ENCODE measurements around the gene GLP2R. TPM values are rescaled to one million over a fixed set of nuclear protein-coding genes. Genes with fewer than 3 reads are reported as not detected.

Gene GLP2R
- total RNA-seq, 1 experiment from 2014 or later, result 0.22 TPM

DNA sequence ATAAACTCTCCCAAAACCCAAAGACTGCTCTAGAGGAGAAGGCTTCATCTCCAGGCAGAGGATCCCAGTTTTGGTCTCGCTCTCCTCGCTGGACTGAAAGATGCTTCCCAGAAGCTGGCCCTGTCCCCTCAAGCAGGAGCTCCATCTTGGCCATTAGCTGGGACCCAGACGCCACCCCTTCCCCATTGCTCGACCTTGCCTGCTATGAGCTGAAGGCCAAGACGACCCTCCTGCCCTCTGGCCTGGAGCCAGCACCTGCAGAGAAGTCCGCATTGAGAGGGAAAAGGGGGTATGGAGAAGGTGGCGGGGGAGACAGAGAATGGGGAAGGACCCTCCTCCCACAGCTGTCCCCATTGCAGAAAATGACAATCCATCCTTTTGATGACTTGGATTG lies 82.9 kb downstream of the GLP2R start:
- Histone ChIP-seq H3K4me2 (ENCODE audit: low read length) (no peak overlapping the region), H2AFZ (ENCODE audit: low read length) (no peak overlapping the region), H3K9ac (ENCODE audit: low read length) (no peak overlapping the region), H3F3A (ENCODE audit: low read length, unreplicated experiment) (no peaks in the 10 kb centered on the region), H3K27ac (ENCODE audit: low read length) (no peak overlapping the region), H3K9me2 (replicated peaks; ENCODE audit: low read length) (no peaks in the 10 kb centered on the region), H3K9me3 (ENCODE audit: low read length) (no peaks in the 10 kb centered on the region), H3K36me3 (ENCODE audit: low read depth, low read length) (no peaks in the 10 kb centered on the region; the same call in 1 of the 2 replicates), H3K4me1 (ENCODE audit: insufficient read depth, low read length) (no peaks in the 10 kb centered on the region), H3K79me2 (ENCODE audit: low read length) (no peaks in the 10 kb centered on the region), H3K27me3 (ENCODE audit: low read length) (0 out of 2 replicates have a peak, but pooled peaks cover 18% of the 10 kb centered on the region), H4K20me1 (ENCODE audit: low read length) (no peaks in the 10 kb centered on the region), H3K4me3 (ENCODE audit: low read length) (no peak overlapping the region)
- POLR2A ChIA-PET (ENCODE audit: unreplicated experiment), result no interaction called here
- intact Hi-C loops (cut with micrococcal nuclease), result no loop called here
- BruUV-seq (replicated peaks), result no TSS peak
- CTCF ChIA-PET, result no interaction called here
- no peak for DNase-seq
- ATAC-seq, result no peak
- TF ChIP-seq, protein P1, sequence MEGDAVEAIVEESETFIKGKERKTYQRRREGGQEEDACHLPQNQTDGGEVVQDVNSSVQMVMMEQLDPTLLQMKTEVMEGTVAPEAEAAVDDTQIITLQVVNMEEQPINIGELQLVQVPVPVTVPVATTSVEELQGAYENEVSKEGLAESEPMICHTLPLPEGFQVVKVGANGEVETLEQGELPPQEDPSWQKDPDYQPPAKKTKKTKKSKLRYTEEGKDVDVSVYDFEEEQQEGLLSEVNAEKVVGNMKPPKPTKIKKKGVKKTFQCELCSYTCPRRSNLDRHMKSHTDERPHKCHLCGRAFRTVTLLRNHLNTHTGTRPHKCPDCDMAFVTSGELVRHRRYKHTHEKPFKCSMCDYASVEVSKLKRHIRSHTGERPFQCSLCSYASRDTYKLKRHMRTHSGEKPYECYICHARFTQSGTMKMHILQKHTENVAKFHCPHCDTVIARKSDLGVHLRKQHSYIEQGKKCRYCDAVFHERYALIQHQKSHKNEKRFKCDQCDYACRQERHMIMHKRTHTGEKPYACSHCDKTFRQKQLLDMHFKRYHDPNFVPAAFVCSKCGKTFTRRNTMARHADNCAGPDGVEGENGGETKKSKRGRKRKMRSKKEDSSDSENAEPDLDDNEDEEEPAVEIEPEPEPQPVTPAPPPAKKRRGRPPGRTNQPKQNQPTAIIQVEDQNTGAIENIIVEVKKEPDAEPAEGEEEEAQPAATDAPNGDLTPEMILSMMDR (conservative IDR thresholded peaks at IDR 0.05; ENCODE audit: low read depth, low read length), result no peak
- no peak for TF ChIP-seq EZH2 (IDR thresholded peaks at IDR 0.05; ENCODE audit: low read length, unreplicated experiment)

DNA sequence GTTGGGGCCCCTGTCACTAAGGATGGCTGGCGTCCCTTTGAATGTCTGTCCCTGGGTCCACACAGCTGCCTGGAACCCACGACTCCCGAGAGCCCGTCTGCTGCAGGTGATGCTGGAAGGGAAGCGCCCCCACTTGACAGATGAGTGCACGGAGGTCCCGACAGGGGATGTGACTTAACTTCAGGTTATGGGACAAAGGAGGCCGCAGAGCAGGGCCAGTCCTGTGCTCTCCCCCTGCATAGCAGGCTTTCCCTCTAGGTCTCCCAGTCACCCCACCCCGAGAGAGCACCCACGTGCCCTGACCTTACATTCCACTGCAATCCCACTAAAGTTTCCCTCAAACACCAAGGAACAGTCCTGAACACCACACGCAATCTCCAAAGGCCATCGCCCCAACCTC lies 85.4 kb downstream of the GLP2R start:
- ChIA-PET CTCF (no interaction called here), POLR2A (ENCODE audit: unreplicated experiment) (no interaction called here)
- no peak for TF ChIP-seq EZH2 (IDR thresholded peaks at IDR 0.05; ENCODE audit: low read length, unreplicated experiment)
- TF ChIP-seq, protein P1 (conservative IDR thresholded peaks at IDR 0.05; ENCODE audit: low read depth, low read length), result no peak
- TF ChIP-seq EZH2phosphoT487 (IDR thresholded peaks at IDR 0.05; ENCODE audit: borderline replicate concordance, low read length), result no peak
- Histone ChIP-seq H3K9me2 (replicated peaks; ENCODE audit: low read length) (no peaks in the 10 kb centered on the region), H3K79me2 (ENCODE audit: low read length) (no peaks in the 10 kb centered on the region), H3F3A (ENCODE audit: low read length, unreplicated experiment) (no peaks in the 10 kb centered on the region), H3K4me2 (ENCODE audit: low read length) (no peak overlapping the region), H4K20me1 (ENCODE audit: low read length) (no peaks in the 10 kb centered on the region), H3K27me3 (ENCODE audit: low read length) (peaks cover 29% of the 10 kb centered on the region; the same call in 1 of the 2 replicates), H3K4me3 (ENCODE audit: low read length) (no peak overlapping the region), H3K4me1 (ENCODE audit: insufficient read depth, low read length) (no peaks in the 10 kb centered on the region), H3K9ac (ENCODE audit: low read length) (no peak overlapping the region), H3K9me3 (ENCODE audit: low read length) (no peaks in the 10 kb centered on the region), H2AFZ (ENCODE audit: low read length) (no peak overlapping the region), H3K27ac (ENCODE audit: low read length) (no peak overlapping the region), H3K36me3 (ENCODE audit: low read depth, low read length) (no peaks in the 10 kb centered on the region)
- no TSS peak for BruUV-seq (replicated peaks)
- intact Hi-C loops (cut with micrococcal nuclease), result no loop called here
- no peak for ATAC-seq
- no peak for DNase-seq

DNA sequence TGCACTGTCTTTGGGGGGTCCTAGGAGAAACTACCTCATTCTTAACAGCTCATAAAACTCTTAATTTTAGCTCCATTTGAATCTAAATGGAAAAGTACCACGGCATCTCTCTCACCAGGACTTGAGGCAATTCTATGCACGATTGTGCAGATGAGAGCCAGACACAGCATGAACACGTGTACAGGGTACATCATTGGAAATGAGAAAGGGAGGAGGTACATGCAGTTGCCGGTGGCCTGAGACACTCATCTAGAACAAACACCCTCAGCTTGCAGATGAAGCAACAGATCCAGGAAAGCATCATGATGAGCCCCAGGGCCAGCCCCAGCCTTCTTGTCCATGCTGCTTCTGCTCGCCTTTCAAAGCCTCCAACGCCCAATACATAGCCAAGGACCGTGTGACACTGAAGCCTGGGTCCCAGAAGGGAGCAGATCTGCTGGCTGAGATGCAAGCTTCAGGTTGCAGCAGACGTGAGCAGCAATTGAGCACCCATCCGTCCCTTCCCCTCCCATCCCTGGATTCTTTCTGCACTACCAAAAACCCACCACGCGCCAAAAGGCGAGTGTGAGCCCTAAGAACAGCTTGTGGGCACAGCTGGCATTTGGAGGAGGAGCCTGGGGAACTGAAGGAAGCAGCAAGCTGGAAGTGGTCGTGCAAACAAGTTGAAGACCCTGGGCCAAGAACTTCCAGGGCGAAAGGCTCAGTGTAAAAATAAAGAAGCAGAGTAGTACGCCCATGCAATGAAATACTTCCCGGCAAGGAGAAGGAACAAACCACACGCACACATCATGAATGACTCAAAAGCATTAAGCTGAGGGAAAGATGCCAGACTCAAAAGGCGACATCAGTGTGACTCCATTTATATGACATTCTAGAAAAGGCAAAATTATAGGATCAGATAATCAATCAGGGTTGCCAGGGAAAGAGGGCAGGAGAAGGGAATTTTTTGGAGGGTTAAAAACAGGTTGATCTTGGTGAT lies 86.7 kb downstream of the GLP2R start:
- Histone ChIP-seq H3K79me2 (ENCODE audit: low read length) (no peaks in the 10 kb centered on the region), H3K9ac (ENCODE audit: low read length) (no peak overlapping the region), H3K36me3 (ENCODE audit: low read depth, low read length) (no peaks in the 10 kb centered on the region), H3K4me2 (ENCODE audit: low read length) (no peak overlapping the region), H3F3A (ENCODE audit: low read length, unreplicated experiment) (no peaks in the 10 kb centered on the region), H4K20me1 (ENCODE audit: low read length) (no peaks in the 10 kb centered on the region), H2AFZ (ENCODE audit: low read length) (no peak overlapping the region), H3K4me3 (ENCODE audit: low read length) (no peak overlapping the region), H3K9me2 (replicated peaks; ENCODE audit: low read length) (no peaks in the 10 kb centered on the region), H3K27me3 (ENCODE audit: low read length) (peaks cover 29% of the 10 kb centered on the region; the same call in 1 of the 2 replicates), H3K4me1 (ENCODE audit: insufficient read depth, low read length) (no peaks in the 10 kb centered on the region), H3K27ac (ENCODE audit: low read length) (no peak overlapping the region), H3K9me3 (ENCODE audit: low read length) (no peaks in the 10 kb centered on the region)
- ChIA-PET CTCF (no interaction called here), POLR2A (ENCODE audit: unreplicated experiment) (no interaction called here)
- ATAC-seq (no peak), DNase-seq (no peak)
- no TSS peak for BruUV-seq (replicated peaks)
- TF ChIP-seq EZH2 (IDR thresholded peaks at IDR 0.05; ENCODE audit: low read length, unreplicated experiment) (no peak), EZH2phosphoT487 (IDR thresholded peaks at IDR 0.05; ENCODE audit: borderline replicate concordance, low read length) (no peak)
- TF ChIP-seq, protein P1 (conservative IDR thresholded peaks at IDR 0.05; ENCODE audit: low read depth, low read length), result no peak
- intact Hi-C loops (cut with micrococcal nuclease), result no loop called here

Data from PC-3 (cell line).